Measurements from ENCODE around the gene SLC6A16. TPM values are rescaled to one million over a fixed set of nuclear protein-coding genes. Genes with fewer than 3 reads are reported as not detected.

Gene SLC6A16
- total RNA-seq, 2 experiments from 2014 or later = 0.61 to 1.1 TPM

GRCh38 chr19:49361438-49362047 lies 36.6 kb upstream of the SLC6A16 start:
- POLR2A ChIA-PET = interaction anchor here (0.6 to 1.0 kb wide), 2 partner anchors 13 to 315 kb away, joined by 3 to 4 read pairs; partner anchors contain the start of gene PRMT1
- Mint-ChIP-seq H3K4me3 (no peak overlapping the region), H3K27me3 (peaks cover 32% of the 10 kb centered on the region), H3K4me1 (ENCODE audit: low read depth) (peaks cover 10% of the 10 kb centered on the region), H3K36me3 (ENCODE audit: low read depth) (no peaks in the 10 kb centered on the region), H3K27ac (no peak overlapping the region), H3K9me3 (no peaks in the 10 kb centered on the region)
- intact Hi-C loops (cut with micrococcal nuclease) = no loop called here
- peak; percentile 39 for DNase-seq
- ATAC-seq = no peak
- CTCF ChIA-PET = no interaction called here
- no peak for TF ChIP-seq CTCF (IDR thresholded peaks at IDR 0.05)

- no peak overlapping the region for H3K4me3 Mint-ChIP-seq
- intact Hi-C loops (cut with micrococcal nuclease) = no loop called here
- CTCF ChIA-PET = interaction anchor here (1.3 kb wide), 1 partner anchor 10 kb away, joined by 3 read pairs; no protein-coding TSS in a partner anchor
- ATAC-seq (no peak), DNase-seq (no peak)
- no peak for TF ChIP-seq CTCF (IDR thresholded peaks at IDR 0.05)
- H3K27me3 Mint-ChIP-seq = peaks cover 34% of the 10 kb centered on the region
- POLR2A ChIA-PET = interaction anchor here (1.0 kb wide), 1 partner anchor 11 kb away, joined by 3 read pairs; no protein-coding TSS in a partner anchor
- no peaks in the 10 kb centered on the region for H3K36me3 Mint-ChIP-seq (ENCODE audit: low read depth)
- no peaks in the 10 kb centered on the region for H3K9me3 Mint-ChIP-seq
- H3K27ac Mint-ChIP-seq = no peak overlapping the region
- peaks cover 19% of the 10 kb centered on the region for H3K4me1 Mint-ChIP-seq (ENCODE audit: low read depth)
Measured at GRCh38 chr19:49359851-49360820, 35.1 kb upstream of the SLC6A16 start.

- intact Hi-C loops (cut with micrococcal nuclease) = no loop called here
- peaks cover 27% of the 10 kb centered on the region for H3K27me3 Mint-ChIP-seq
- no peaks in the 10 kb centered on the region for H3K9me3 Mint-ChIP-seq
- H3K27ac Mint-ChIP-seq = no peak overlapping the region
- POLR2A ChIA-PET = no interaction called here
- no peak for ATAC-seq
- DNase-seq = no peak
- no peak for TF ChIP-seq CTCF (IDR thresholded peaks at IDR 0.05)
- no peaks in the 10 kb centered on the region for H3K36me3 Mint-ChIP-seq (ENCODE audit: low read depth)
- no peak overlapping the region for H3K4me3 Mint-ChIP-seq
- H3K4me1 Mint-ChIP-seq (ENCODE audit: low read depth) = peaks cover 19% of the 10 kb centered on the region
- CTCF ChIA-PET = no interaction called here
Measured at GRCh38 chr19:49357186-49357585, 32.2 kb upstream of the SLC6A16 start.

GRCh38 chr19:49356382-49356781 lies 31.4 kb upstream of the SLC6A16 start:
- no peaks in the 10 kb centered on the region for H3K9me3 Mint-ChIP-seq
- CTCF ChIA-PET = no interaction called here
- ATAC-seq = no peak
- intact Hi-C loops (cut with micrococcal nuclease) = no loop called here
- no peak for DNase-seq
- H3K4me1 Mint-ChIP-seq (ENCODE audit: low read depth) = peaks cover 12% of the 10 kb centered on the region
- H3K36me3 Mint-ChIP-seq (ENCODE audit: low read depth) = no peaks in the 10 kb centered on the region
- no peak overlapping the region for H3K4me3 Mint-ChIP-seq
- H3K27me3 Mint-ChIP-seq = peaks cover 21% of the 10 kb centered on the region
- TF ChIP-seq CTCF (IDR thresholded peaks at IDR 0.05) = no peak
- POLR2A ChIA-PET = no interaction called here
- H3K27ac Mint-ChIP-seq = no peak overlapping the region

- Mint-ChIP-seq H3K27me3 (peaks cover 17% of the 10 kb centered on the region), H3K27ac (no peak overlapping the region), H3K4me3 (no peak overlapping the region), H3K36me3 (ENCODE audit: low read depth) (no peaks in the 10 kb centered on the region), H3K4me1 (ENCODE audit: low read depth) (peaks cover 10% of the 10 kb centered on the region), H3K9me3 (no peaks in the 10 kb centered on the region)
- TF ChIP-seq CTCF (IDR thresholded peaks at IDR 0.05) = no peak
- intact Hi-C loops (cut with micrococcal nuclease) = no loop called here
- DNase-seq = peak; percentile 17
- CTCF ChIA-PET = no interaction called here
- POLR2A ChIA-PET = no interaction called here
- ATAC-seq = no peak
Measured at GRCh38 chr19:49355909-49356353, 30.9 kb upstream of the SLC6A16 start.

Data from activated CD8-positive, alpha-beta T cell treated with anti-CD3 and anti-CD28 coated beads for 36 hours (primary cell).